Hepatocyte (in vitro differentiated cells): ENCODE data around the gene KLK10.

Experiments
- EZH2 ChIP-seq: fragments of 200-600 bp; sonication (generic); IDR thresholded peaks from 2 replicates; pipeline ENCODE4 v1.6.1; 2016; ENCODE audit warnings: antibody characterized with exemption, mild to moderate bottlenecking, borderline replicate concordance
- EZH2phosphoT487 ChIP-seq: fragments of 200-600 bp; sonication (generic); IDR thresholded peaks from one replicate; pipeline ENCODE4 v1.6.1; 2018; ENCODE audit warnings: antibody characterized with exemption, mild to moderate bottlenecking, low read depth, moderate library complexity; ENCODE audit not compliant: unreplicated experiment, severe bottlenecking
- TF ChIP-seq, protein P1 (sequence below): fragments of 200-600 bp; sonication (generic); IDR thresholded peaks from 2 replicates; pipeline ENCODE4 v1.5.1; 2016; ENCODE audit warnings: antibody characterized with exemption, mild to moderate bottlenecking; ENCODE audit not compliant: poor library complexity

DNA sequence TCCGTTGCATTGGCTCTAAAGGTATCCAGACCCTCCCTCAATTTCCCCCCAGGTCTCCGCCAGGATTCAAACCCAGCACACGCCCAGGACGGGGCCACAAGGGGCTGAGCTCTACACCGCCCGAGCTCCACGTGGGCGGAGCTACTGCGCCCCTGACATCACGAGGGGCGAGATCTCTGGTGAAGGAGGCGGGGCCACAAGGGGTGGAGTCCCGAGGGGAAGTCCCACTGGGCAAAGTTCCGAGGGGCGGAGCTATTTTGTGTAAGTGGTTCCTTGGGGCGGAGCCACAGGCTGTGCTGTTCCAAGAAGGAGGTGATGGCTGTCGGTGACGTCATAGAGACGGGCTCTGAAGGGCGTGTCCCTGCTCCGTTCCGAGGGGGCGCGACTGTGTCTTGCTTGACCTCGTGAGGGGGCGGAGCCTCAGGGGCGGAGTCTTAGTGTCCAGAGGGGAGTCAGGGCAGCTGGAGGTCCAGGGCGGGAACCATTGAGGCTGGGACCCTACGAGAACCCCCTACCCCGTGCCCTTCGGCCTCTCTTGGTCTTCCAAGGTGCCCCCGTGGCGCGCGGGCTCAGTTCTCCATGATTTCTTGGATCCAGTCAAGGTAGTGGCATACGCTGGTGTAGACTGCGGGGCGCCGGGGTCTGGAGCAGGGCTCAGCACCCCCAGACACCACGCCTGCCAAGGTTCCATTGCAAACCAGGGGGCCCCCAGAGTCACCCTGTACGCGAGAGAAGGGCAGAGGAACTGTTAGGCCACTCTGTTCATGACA, 16.8 kb downstream of the KLK10 start:
- TF ChIP-seq, protein P1, sequence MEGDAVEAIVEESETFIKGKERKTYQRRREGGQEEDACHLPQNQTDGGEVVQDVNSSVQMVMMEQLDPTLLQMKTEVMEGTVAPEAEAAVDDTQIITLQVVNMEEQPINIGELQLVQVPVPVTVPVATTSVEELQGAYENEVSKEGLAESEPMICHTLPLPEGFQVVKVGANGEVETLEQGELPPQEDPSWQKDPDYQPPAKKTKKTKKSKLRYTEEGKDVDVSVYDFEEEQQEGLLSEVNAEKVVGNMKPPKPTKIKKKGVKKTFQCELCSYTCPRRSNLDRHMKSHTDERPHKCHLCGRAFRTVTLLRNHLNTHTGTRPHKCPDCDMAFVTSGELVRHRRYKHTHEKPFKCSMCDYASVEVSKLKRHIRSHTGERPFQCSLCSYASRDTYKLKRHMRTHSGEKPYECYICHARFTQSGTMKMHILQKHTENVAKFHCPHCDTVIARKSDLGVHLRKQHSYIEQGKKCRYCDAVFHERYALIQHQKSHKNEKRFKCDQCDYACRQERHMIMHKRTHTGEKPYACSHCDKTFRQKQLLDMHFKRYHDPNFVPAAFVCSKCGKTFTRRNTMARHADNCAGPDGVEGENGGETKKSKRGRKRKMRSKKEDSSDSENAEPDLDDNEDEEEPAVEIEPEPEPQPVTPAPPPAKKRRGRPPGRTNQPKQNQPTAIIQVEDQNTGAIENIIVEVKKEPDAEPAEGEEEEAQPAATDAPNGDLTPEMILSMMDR = no peak
- TF ChIP-seq EZH2 (no peak), EZH2phosphoT487 (no peak)
